Stomach (tissue), 9 donors: ENCODE results near the gene NT5C1A. TPM values are rescaled to one million over a fixed set of nuclear protein-coding genes. Genes with fewer than 3 reads are reported as not detected.

ENCODE experiments used
- DNase-seq, 2 donors: peaks; one replicate each; pipeline versions ENCODE4 v3.0.0 to v3.0.0-alpha.2; 2013 to 2019
- H3K27ac ChIP-seq, 5 donors: fragments of 200-600 bp in 4 of 5; sonication (generic) in 4 of 5; one replicate each; pipeline ENCODE4 v1.5.1; 2013 to 2019; ENCODE audit warnings: mild to moderate bottlenecking in 1 of 5, moderate library complexity in 1 of 5
- H3K27me3 ChIP-seq, 3 donors: fragments of 200-600 bp; sonication (generic); one replicate each; pipeline ENCODE4 v1.5.1; 2017 to 2019; ENCODE audit warnings: mixed run types in 1 of 3
- H3K36me3 ChIP-seq, 4 donors: fragments of 200-600 bp; sonication (generic); 1 replicate in 3 of 4; 2 replicates in 1 of 4; pipeline ENCODE4 v1.5.1; 2016 to 2019
- H3K4me1 ChIP-seq, 4 donors: fragments of 200-600 bp; sonication (generic); one replicate each; pipeline ENCODE4 v1.5.1; 2016 to 2019
- H3K4me3 ChIP-seq, 4 donors: fragments of 200-600 bp; sonication (generic) in 3 of 4; one replicate each; pipeline ENCODE4 v1.5.1; 2016 to 2019; ENCODE audit warnings: mild to moderate bottlenecking in 1 of 4
- H3K9me3 ChIP-seq, 4 donors: fragments of 200-600 bp; sonication (generic); one replicate each; pipeline ENCODE4 v1.5.1; 2016 to 2019
- CTCF ChIP-seq, 7 experiments: fragments of 450-650 bp in 4 of 7; fragments of 200-600 bp in 3 of 7; sonication (generic) in 3 of 7; IDR thresholded peaks; one replicate each; pipeline ENCODE4 v1.5.1; 2016 to 2019; ENCODE audit warnings: antibody characterized with exemption in 7 of 7, control low read depth in 2 of 7, mild to moderate bottlenecking in 1 of 7
- EP300 ChIP-seq: sonication (generic); formaldehyde crosslinking; IDR thresholded peaks from one replicate; pipeline ENCODE4 v1.6.1; 2017; ENCODE audit warnings: antibody characterized with exemption
- POLR2A ChIP-seq, 4 donors: fragments of 450-650 bp; IDR thresholded peaks; one replicate each; pipeline ENCODE4 v1.6.1; 2016; ENCODE audit warnings: antibody characterized with exemption in 4 of 4, control low read depth in 2 of 4, mild to moderate bottlenecking in 1 of 4, moderate library complexity in 1 of 4
- POLR2AphosphoS5 ChIP-seq, 3 donors: sonication (generic); formaldehyde crosslinking; IDR thresholded peaks; one replicate each; pipeline ENCODE4 v1.6.1; 2016; ENCODE audit warnings: antibody characterized with exemption in 3 of 3
- WGBS, 5 donors: extraction: QIAGEN DNeasy Blood & Tissue Kit in 3 of 5; methylation state at CpG; one replicate each; pipeline versions ENCODE4 v1.1.5 to v1.1.7; 2013 to 2018; 5-methylcytosine and 5-hydroxymethylcytosine counted together
- intact Hi-C: fragments of 100-400 bp; cut with DNase I; formaldehyde crosslinking; loops from one replicate; pipeline ENCODE4 v1.15.1; 2023; ENCODE audit warnings: low total_unique reads
- polyA plus RNA-seq, 3 donors: library from polyadenylated mRNA; stranded (reverse); fragments of 200-250 nt; gene quantifications; one replicate each; pipeline ENCODE4 v1.2.3, GENCODE V29; 2013
- total RNA-seq, 5 donors: library from RNA; depleted of rRNA; stranded (reverse); fragments of >200 nt; gene quantifications; one replicate each; pipeline versions ENCODE4 v1.1.0 to v1.2.3, GENCODE V29; 2014 to 2016
- donor health status: healthy with polysubstance abuse.
- donor health status: Bipolar disorder and iron deficiency.
- donor health status: healthy.

Gene NT5C1A
- total and polyA plus RNA-seq, 8 donors = 0.76 to 0.92 TPM; not detected in 6

DNA sequence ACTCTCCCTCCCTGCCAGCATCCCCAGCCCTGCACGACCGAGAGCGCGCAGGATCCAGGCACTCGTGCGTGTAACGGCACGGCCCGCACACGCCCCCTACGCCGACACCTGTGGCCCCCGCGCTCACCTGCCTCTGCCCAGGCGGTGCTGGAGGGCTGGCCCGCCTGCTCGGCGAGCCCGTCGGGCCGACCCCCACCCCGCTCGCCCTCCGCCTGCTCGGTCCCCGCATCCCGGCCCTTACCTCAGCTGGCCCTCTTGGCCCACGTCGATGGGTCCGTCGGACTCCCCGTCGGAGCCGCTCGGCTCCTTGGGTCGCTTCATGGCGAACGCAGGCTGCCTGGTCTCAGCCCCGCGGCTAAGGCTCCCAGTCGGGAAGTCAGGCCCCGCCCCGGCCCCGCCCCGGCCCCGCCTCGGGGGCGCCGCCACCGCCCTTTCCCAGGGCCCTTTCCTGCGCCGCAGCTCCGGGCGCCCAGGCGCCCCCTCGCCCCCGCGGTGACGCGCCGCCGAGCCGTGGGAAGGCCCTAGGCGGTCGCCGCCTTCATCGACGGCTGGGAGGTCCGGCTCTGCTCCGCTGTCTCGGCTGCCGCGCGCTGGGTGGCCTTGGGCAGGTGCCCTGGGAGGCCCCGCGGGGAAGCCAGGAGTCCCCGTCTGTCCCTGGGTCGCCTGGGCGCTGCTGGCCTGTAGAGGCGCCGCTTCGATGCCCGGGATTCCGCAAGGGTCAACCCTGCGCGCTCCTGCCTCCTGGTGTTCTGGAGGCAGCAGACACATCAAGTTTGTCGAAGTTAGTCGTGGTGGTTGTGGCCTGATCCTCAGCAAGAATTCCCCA is 32.4 kb downstream of the NT5C1A start, which contains the start of gene HEYL:
Gene HEYL, minus strand, starts transcription at position 339 of the 826 bp plus-strand sequence. Its CDS starts 18 bp downstream, at position 321.
- TF ChIP-seq POLR2AphosphoS5 (IDR thresholded peaks at IDR 0.05) = no peak
- peak in 2 of 7 experiments; percentile 20 to 21 for TF ChIP-seq CTCF (IDR thresholded peaks at IDR 0.05)
- peaks cover 0 to 45% (median 12%) of the 10 kb centered on the region in 3 donors for H3K27me3 ChIP-seq
- intact Hi-C loops = no loop called here

GRCh38 chr1:39638965-39639304 is 33.0 kb downstream of the NT5C1A start:
- 67 to 75% (median 73%) methylated on average over 3 of the region's 3 CpGs for WGBS, 5 donors
- Histone ChIP-seq H3K27ac (peak overlapping the region in 4 of 5 donors; percentile 29 to 72 (median 63)), H3K36me3 (no peaks in the 10 kb centered on the region), H3K4me3 (peak overlapping the region; percentile 42 to 53 (median 48)), H3K27me3 (peaks cover 0 to 45% (median 12%) of the 10 kb centered on the region in 3 donors), H3K9me3 (no peaks in the 10 kb centered on the region), H3K4me1 (peaks cover 4 to 13% (median 8%) of the 10 kb centered on the region in 4 donors)
- intact Hi-C loops = no loop called here
- DNase-seq = no peak
- TF ChIP-seq EP300 = no peak

More for the DNA sequence above, 32.4 kb downstream of the NT5C1A start, which contains the start of gene HEYL:
- WGBS, 5 donors = 6 to 20% (median 7%) methylated on average over 20 to 88 of the region's 88 CpGs
- no peaks in the 10 kb centered on the region for H3K9me3 ChIP-seq
- peak within 1 kb of the TSS; percentile 23 to 72 (median 63) for H3K27ac ChIP-seq
- no peaks in the 10 kb centered on the region for H3K36me3 ChIP-seq
- peaks cover 4 to 13% (median 8%) of the 10 kb centered on the region in 4 donors for H3K4me1 ChIP-seq
- peak within 1 kb of the TSS; percentile 42 to 53 (median 48) for H3K4me3 ChIP-seq
- peak; percentile 69 to 88 for DNase-seq

DNA sequence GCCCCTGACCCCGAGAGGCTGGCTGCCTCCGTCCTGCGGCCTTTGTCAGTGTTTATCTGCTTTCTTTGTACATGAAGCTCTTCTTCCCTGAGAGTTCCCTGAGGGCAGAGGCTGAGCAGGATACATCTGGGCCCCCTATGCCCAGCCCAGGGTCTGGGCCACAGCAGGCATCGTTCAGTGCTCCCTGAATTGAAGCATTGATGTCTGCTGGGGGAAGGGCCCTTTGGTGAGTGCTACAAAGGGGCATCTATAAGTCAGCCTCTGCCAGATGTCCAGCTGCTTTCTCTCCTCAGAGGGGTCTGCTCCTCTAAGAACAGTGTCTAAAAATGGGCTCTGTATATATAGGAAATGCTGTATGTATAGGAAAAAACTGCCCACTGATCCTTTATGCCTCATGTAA is 34.5 kb downstream of the NT5C1A start:
- Histone ChIP-seq H3K4me3 (peak overlapping the region in 1 of 4 donors; percentile 48), H3K9me3 (no peaks in the 10 kb centered on the region), H3K4me1 (peaks cover 4 to 20% (median 17%) of the 10 kb centered on the region in 4 donors), H3K27me3 (peaks cover 0 to 56% (median 26%) of the 10 kb centered on the region in 3 donors), H3K27ac (peak overlapping the region in 1 of 5 donors; percentile 29), H3K36me3 (no peaks in the 10 kb centered on the region)
- peak in 1 of 2 donors; percentile 47 for DNase-seq
- intact Hi-C loops = no loop called here
- 77 to 88% (median 83%) methylated on average over 4 of the region's 4 CpGs for WGBS, 5 donors
- TF ChIP-seq POLR2AphosphoS5 (IDR thresholded peaks at IDR 0.05) (no peak), POLR2A (IDR thresholded peaks at IDR 0.05) (no peak), CTCF (IDR thresholded peaks at IDR 0.05) (no peak), EP300 (no peak)

DNA sequence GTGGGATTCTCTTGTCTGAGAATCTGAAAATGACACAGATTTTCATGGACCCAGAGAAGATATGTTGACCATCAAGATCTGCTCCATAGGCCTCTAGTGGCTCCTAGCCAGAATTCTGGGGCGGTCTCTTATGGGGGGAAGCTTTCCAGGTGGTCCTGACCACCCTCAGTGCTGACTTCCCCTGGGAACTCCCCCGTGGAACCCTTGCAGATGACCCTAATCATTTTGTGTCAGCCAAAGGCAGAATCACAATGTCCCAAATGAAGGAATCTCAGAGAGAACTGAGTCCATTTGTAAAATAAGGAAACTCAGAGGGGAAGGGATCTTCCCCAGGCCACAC is 36.1 kb downstream of the NT5C1A start:
- Histone ChIP-seq H3K9me3 (no peaks in the 10 kb centered on the region), H3K4me3 (no peak overlapping the region), H3K27ac (peak overlapping the region; percentile 4 to 60 (median 58)), H3K4me1 (peaks cover 4 to 20% (median 17%) of the 10 kb centered on the region in 4 donors), H3K36me3 (no peaks in the 10 kb centered on the region), H3K27me3 (peaks cover 0 to 55% (median 26%) of the 10 kb centered on the region in 3 donors)
- 48 to 75% (median 60%) methylated on average over 2 of the region's 2 CpGs for WGBS, 5 donors
- no peak for TF ChIP-seq POLR2A (IDR thresholded peaks at IDR 0.05)
- no peak for TF ChIP-seq EP300
- TF ChIP-seq CTCF (IDR thresholded peaks at IDR 0.05) = no peak
- no peak for TF ChIP-seq POLR2AphosphoS5 (IDR thresholded peaks at IDR 0.05)
- intact Hi-C loops = no loop called here
- DNase-seq = peak in 1 of 2 donors; percentile 35
